ENCODE measurements around the gene NUSAP1.
A peak's percentile ranks its signal among the peaks of the same experiment; 100 is the strongest.
"Not testable (repeated sequence)": the region's sequence is repeated elsewhere in the genome, so short reads cannot be mapped to it uniquely, and the experiment has no call there.

NUSAP1 gene

GRCh38 chr15:41332194-41333025 is at the start of gene NUSAP1, which contains the start of gene OIP5:
TSS of gene NUSAP1 (plus strand) at chr15:41332881. CDS start at chr15:41332958, 77 bp downstream.
TSS of gene OIP5 (minus strand) at chr15:41332591. CDS start at chr15:41332561, 30 bp downstream.
- peak; percentile 60 to 97 (median 92) for DNase-seq

GRCh38 chr15:41282980-41283652 is 49.6 kb upstream of the NUSAP1 start:
- DNase-seq, result peak in 1 of 58 donors; percentile 12

- DNase-seq, result peak; percentile 65 to 97 (median 93)
Measured at GRCh38 chr15:41283653-41284426, 48.8 kb upstream of the NUSAP1 start.

- peak in 10 of 58 donors; percentile 9 to 49 (median 33) for DNase-seq
Measured at GRCh38 chr15:41284427-41285177, 48.1 kb upstream of the NUSAP1 start.

- DNase-seq, result no peak
Measured at GRCh38 chr15:41285285-41285684, 47.4 kb upstream of the NUSAP1 start.

- DNase-seq, result no peak
Measured at GRCh38 chr15:41286665-41287333, 45.9 kb upstream of the NUSAP1 start.

- no peak for DNase-seq
Measured at GRCh38 chr15:41288464-41288863, 44.2 kb upstream of the NUSAP1 start.

- no peak for DNase-seq
Measured at GRCh38 chr15:41289953-41290352, 42.7 kb upstream of the NUSAP1 start.

GRCh38 chr15:41291065-41291631 is 41.5 kb upstream of the NUSAP1 start:
- DNase-seq, result no peak

- no peak for DNase-seq
Measured at GRCh38 chr15:41292521-41292920, 40.2 kb upstream of the NUSAP1 start.

GRCh38 chr15:41301139-41301538 is 31.5 kb upstream of the NUSAP1 start:
- not testable (repeated sequence) for DNase-seq

GRCh38 chr15:41301587-41301986 is 31.1 kb upstream of the NUSAP1 start:
- DNase-seq, result no peak

- DNase-seq, result no peak
Measured at GRCh38 chr15:41304149-41304770, 28.4 kb upstream of the NUSAP1 start.

GRCh38 chr15:41307679-41308078 is 25.0 kb upstream of the NUSAP1 start:
- DNase-seq, result no peak

GRCh38 chr15:41309226-41309905 is 23.3 kb upstream of the NUSAP1 start:
- no peak for DNase-seq

GRCh38 chr15:41320805-41321330 is 11.8 kb upstream of the NUSAP1 start:
- not testable (repeated sequence) for DNase-seq

GRCh38 chr15:41323611-41324010 is 9.1 kb upstream of the NUSAP1 start:
- DNase-seq, result no peak

- no peak for DNase-seq
Measured at GRCh38 chr15:41331281-41331680, 1.4 kb upstream of the NUSAP1 start.

- DNase-seq, result peak in 3 of 58 donors; percentile 13 to 29 (median 17)
Measured at GRCh38 chr15:41331833-41332193, 868 bp upstream of the NUSAP1 start.

Measured in anterior cingulate cortex (tissue), 58 donors.